DND-41 (cell line): ENCODE results near the gene STIMATE.

Source experiments
- ATAC-seq: fragments of 200-7000 bp; cut with Tn5 transposase; 3 replicates; pipeline ENCODE4 v1.9.1; 2021; ENCODE audit warnings: low read depth; ENCODE audit not compliant: insufficient read depth
- DNase-seq: peaks from one replicate; pipeline ENCODE4 v3.0.0-alpha.2; 2020
- H2AFZ ChIP-seq: 2 replicates; pipeline ENCODE4 v1.6.0; 2012; ENCODE audit warnings: low read depth, low read length
- H3K27ac ChIP-seq: 2 replicates; pipeline ENCODE4 v1.5.1; 2012; ENCODE audit warnings: low read length, inconsistent platforms
- H3K27me3 ChIP-seq: fragments of 200-600 bp; sonication (generic); 2 replicates; pipeline ENCODE4 v1.6.0; 2012; ENCODE audit warnings: low read length, mild to moderate bottlenecking, inconsistent platforms; ENCODE audit not compliant: insufficient read depth, poor library complexity
- H3K36me3 ChIP-seq: 2 replicates; pipeline ENCODE4 v1.5.1; 2012; ENCODE audit warnings: low read length, inconsistent platforms; ENCODE audit not compliant: insufficient read depth
- H3K4me1 ChIP-seq: 2 replicates; pipeline ENCODE4 v1.5.1; 2012; ENCODE audit warnings: mild to moderate bottlenecking, low read length; ENCODE audit not compliant: insufficient read depth
- H3K4me2 ChIP-seq: 2 replicates; pipeline ENCODE4 v1.6.0; 2012; ENCODE audit warnings: mild to moderate bottlenecking, moderate library complexity, low read length, inconsistent platforms; ENCODE audit not compliant: insufficient read depth
- H3K4me3 ChIP-seq, 2 experiments: fragments of 200-600 bp in 1 of 2; shearing (Covaris generic) in 1 of 2; 2 replicates each; pipeline ENCODE4 v1.5.1; 2012 to 2016; ENCODE audit warnings: inconsistent platforms in 2 of 2, low read length in 2 of 2, mild to moderate bottlenecking in 2 of 2, low read depth in 1 of 2, moderate library complexity in 1 of 2
- H3K79me2 ChIP-seq: 2 replicates; pipeline ENCODE4 v1.6.0; 2012; ENCODE audit warnings: low read length, inconsistent platforms; ENCODE audit not compliant: insufficient read depth
- H3K9ac ChIP-seq: 2 replicates; pipeline ENCODE4 v1.6.0; 2012; ENCODE audit warnings: low read depth, mild to moderate bottlenecking, inconsistent platforms, low read length, moderate library complexity
- H3K9me3 ChIP-seq: 2 replicates; pipeline ENCODE4 v1.5.1; 2012; ENCODE audit warnings: low read length, moderate library complexity, mild to moderate bottlenecking, inconsistent platforms; ENCODE audit not compliant: insufficient read depth, severe bottlenecking
- H4K20me1 ChIP-seq: 2 replicates; pipeline ENCODE4 v1.6.0; 2012; ENCODE audit warnings: low read length; ENCODE audit not compliant: insufficient read depth
- EZH2 ChIP-seq: IDR thresholded peaks from 3 replicates; pipeline ENCODE4 v1.6.1; 2012; ENCODE audit warnings: borderline replicate concordance, low read depth, mild to moderate bottlenecking, moderate library complexity, low read length, inconsistent platforms; ENCODE audit not compliant: severe bottlenecking
- TF ChIP-seq, protein P1 (sequence below): IDR thresholded peaks from 2 replicates; pipeline ENCODE4 v1.5.1; 2012; ENCODE audit warnings: borderline replicate concordance, low read length, moderate library complexity, mild to moderate bottlenecking; ENCODE audit not compliant: poor library complexity, severe bottlenecking; ENCODE audit errors: extremely low read depth

STIMATE gene

DNA sequence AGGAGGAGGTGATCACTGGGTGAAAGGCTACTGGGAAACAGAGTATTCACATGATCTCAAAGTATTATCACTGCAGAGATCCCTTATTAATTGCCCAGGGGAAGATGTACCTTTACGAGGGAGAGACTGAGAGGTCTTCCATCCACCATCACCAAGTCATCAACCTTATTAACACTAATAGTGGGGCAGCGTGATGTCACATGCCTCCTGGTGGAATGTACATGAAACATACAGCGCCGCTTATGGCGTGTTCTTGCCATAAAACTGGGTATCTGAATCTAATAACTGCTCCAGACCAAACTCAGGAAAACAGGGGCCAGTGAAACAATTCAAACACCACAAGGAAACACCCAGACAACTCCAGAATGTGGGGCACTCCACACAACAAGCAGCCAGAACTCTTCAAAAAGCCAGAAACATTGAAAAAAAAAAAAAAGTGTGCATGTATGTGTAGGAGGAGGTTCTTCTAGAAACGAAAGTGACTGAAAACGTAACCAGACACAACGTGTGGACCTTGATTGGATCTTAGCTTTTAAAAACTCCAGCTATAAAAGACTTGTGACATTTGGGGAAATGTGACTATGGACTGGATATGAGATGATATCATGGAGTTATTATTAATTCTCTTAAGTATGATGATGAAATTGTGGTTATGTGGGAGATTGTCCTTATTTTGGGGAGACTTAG lies 4.6 kb downstream of the STIMATE start:
- no peak overlapping the region for H3K4me2 ChIP-seq
- no peaks in the 10 kb centered on the region for H3K27me3 ChIP-seq
- ATAC-seq (no peak), DNase-seq (no peak)
- no peak for TF ChIP-seq EZH2
- TF ChIP-seq, protein P1, sequence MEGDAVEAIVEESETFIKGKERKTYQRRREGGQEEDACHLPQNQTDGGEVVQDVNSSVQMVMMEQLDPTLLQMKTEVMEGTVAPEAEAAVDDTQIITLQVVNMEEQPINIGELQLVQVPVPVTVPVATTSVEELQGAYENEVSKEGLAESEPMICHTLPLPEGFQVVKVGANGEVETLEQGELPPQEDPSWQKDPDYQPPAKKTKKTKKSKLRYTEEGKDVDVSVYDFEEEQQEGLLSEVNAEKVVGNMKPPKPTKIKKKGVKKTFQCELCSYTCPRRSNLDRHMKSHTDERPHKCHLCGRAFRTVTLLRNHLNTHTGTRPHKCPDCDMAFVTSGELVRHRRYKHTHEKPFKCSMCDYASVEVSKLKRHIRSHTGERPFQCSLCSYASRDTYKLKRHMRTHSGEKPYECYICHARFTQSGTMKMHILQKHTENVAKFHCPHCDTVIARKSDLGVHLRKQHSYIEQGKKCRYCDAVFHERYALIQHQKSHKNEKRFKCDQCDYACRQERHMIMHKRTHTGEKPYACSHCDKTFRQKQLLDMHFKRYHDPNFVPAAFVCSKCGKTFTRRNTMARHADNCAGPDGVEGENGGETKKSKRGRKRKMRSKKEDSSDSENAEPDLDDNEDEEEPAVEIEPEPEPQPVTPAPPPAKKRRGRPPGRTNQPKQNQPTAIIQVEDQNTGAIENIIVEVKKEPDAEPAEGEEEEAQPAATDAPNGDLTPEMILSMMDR = peak; percentile 3
- H3K79me2 ChIP-seq = peaks cover 37% of the 10 kb centered on the region
- H2AFZ ChIP-seq = no peak overlapping the region
- no peaks in the 10 kb centered on the region for H3K9me3 ChIP-seq
- H3K4me3 ChIP-seq = no peak overlapping the region
- H3K27ac ChIP-seq = no peak overlapping the region
- peaks cover 18% of the 10 kb centered on the region; the same call in 1 of the 2 replicates for H4K20me1 ChIP-seq
- peaks cover 6% of the 10 kb centered on the region; the same call in 1 of the 2 replicates for H3K36me3 ChIP-seq
- no peak overlapping the region for H3K9ac ChIP-seq
- H3K4me1 ChIP-seq = peaks cover 26% of the 10 kb centered on the region

DNA sequence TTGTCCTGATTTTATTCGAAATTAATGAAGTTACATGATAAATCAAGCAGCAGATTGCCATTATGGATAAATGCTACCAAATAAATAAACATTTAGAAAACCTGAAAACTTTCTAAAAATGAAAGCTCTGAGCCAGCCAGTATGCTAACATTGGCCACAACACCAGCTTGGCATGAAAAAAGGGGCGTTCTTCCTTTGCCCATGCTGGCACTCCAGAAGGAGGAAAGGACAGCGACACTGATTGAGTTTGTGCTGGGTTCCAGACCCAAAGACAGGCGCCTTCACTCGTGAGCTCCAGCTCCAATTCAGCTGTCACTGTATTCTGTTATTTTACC lies 5.1 kb downstream of the STIMATE start:
- Histone ChIP-seq H3K4me2 (no peak overlapping the region), H4K20me1 (peaks cover 20% of the 10 kb centered on the region; the same call in 1 of the 2 replicates), H3K4me3 (no peak overlapping the region), H3K27ac (no peak overlapping the region), H3K79me2 (peaks cover 41% of the 10 kb centered on the region), H3K4me1 (peaks cover 23% of the 10 kb centered on the region), H3K9me3 (no peaks in the 10 kb centered on the region), H3K27me3 (no peaks in the 10 kb centered on the region), H2AFZ (no peak overlapping the region), H3K36me3 (peaks cover 6% of the 10 kb centered on the region; the same call in 1 of the 2 replicates), H3K9ac (no peak overlapping the region)
- DNase-seq = no peak
- TF ChIP-seq, protein P1 = peak; percentile 11
- TF ChIP-seq EZH2 = no peak
- ATAC-seq = no peak

DNA sequence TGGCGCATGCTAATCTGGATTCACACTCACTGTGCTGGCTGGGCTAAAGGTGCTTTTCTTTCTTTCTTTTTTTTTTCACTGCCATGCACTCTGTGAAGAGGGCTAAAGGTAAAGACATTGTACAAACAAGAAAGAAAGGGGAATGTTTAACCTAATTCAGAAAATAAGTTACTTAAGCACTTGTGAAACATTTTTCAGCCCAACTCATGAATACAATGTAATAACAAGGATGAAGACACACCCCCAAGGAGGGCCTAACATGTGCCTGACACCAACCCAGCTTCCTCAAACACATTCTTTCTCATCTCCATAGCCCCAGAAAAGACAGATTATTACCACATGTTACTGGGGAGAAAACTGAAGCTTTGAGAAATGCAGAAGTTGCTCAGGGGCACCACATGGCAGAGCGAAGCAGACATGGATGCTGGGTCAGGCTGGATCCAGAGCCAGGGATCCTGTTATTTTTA lies 5.7 kb downstream of the STIMATE start:
- Histone ChIP-seq H3K4me2 (no peak overlapping the region), H3K4me1 (peaks cover 19% of the 10 kb centered on the region), H3K4me3 (no peak overlapping the region), H2AFZ (no peak overlapping the region), H3K27ac (no peak overlapping the region), H3K9ac (no peak overlapping the region), H3K9me3 (no peaks in the 10 kb centered on the region), H4K20me1 (peaks cover 22% of the 10 kb centered on the region; the same call in 1 of the 2 replicates), H3K27me3 (no peaks in the 10 kb centered on the region), H3K36me3 (peaks cover 6% of the 10 kb centered on the region; the same call in 1 of the 2 replicates), H3K79me2 (peaks cover 40% of the 10 kb centered on the region)
- ATAC-seq = no peak
- no peak for TF ChIP-seq EZH2
- TF ChIP-seq, protein P1 = no peak
- DNase-seq = no peak
